Cardiac fibroblast (primary cell): Measurements from ENCODE around the gene INAFM1.

Experiments used
- DNase-seq, 2 donors: peaks; one replicate each; pipeline versions ENCODE4 v3.0.0 to v3.0.0-alpha.2; 2010; ENCODE audit warnings: low read depth in 2 of 2
- H3K4me3 ChIP-seq, 2 donors: replicated peaks in 1 of 2; 1 replicate in 1 of 2; 2 replicates in 1 of 2; pipeline ENCODE4 v1.5.1; 2011; ENCODE audit warnings: low read depth in 2 of 2, low read length in 2 of 2, mild to moderate bottlenecking in 2 of 2, moderate library complexity in 1 of 2
- TF ChIP-seq, protein P1 (sequence below): IDR thresholded peaks from one replicate; pipeline ENCODE4 v1.5.1; 2011; ENCODE audit warnings: low read depth, mild to moderate bottlenecking, low read length, inconsistent platforms

Gene INAFM1

GRCh38 chr19:47236072-47236675, 38.5 kb upstream of the INAFM1 start:
- DNase-seq = no peak
- no peak overlapping the region for H3K4me3 ChIP-seq
- TF ChIP-seq, protein P1, sequence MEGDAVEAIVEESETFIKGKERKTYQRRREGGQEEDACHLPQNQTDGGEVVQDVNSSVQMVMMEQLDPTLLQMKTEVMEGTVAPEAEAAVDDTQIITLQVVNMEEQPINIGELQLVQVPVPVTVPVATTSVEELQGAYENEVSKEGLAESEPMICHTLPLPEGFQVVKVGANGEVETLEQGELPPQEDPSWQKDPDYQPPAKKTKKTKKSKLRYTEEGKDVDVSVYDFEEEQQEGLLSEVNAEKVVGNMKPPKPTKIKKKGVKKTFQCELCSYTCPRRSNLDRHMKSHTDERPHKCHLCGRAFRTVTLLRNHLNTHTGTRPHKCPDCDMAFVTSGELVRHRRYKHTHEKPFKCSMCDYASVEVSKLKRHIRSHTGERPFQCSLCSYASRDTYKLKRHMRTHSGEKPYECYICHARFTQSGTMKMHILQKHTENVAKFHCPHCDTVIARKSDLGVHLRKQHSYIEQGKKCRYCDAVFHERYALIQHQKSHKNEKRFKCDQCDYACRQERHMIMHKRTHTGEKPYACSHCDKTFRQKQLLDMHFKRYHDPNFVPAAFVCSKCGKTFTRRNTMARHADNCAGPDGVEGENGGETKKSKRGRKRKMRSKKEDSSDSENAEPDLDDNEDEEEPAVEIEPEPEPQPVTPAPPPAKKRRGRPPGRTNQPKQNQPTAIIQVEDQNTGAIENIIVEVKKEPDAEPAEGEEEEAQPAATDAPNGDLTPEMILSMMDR = no peak

- peak overlapping the region in 1 of 2 donors; percentile 14 for H3K4me3 ChIP-seq
- DNase-seq = peak in 1 of 2 donors; percentile 9
- TF ChIP-seq, protein P1 = no peak
Measured at GRCh38 chr19:47239152-47239551, 35.5 kb upstream of the INAFM1 start.

DNA sequence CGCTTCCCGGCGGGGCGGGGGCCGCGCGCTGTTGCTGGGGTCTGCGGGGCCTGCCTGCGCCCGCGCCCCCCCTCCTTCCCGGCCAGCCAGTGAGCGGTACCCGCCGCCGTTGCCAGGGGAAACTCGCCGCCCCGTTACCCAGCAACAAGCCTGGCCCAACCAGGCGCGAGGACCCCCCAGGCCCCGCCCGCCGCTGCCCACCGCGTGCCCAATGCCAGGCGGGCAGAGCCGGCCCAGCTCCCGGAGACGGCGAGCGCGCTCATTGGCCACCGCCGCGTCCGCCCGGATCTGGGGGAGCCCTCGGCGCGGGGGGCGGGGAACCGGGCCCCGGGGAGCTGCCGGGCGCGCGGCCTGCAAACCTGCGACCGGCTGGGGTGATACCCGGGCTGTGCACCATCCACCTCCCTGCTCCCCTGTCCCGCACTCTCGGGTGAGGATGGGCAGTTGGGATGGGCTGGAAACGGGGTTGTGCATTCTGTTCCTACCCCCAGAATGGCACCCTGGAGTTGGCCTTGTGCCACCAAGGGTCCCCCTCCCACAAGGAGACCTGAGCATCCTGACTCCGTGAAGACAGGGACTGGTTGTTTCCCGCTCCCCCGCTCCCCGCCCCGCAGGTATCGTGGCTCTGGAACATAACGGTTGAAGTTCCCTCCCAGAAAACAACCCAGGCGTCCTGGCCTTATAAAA, 34.9 kb upstream of the INAFM1 start:
- peak overlapping the region; percentile 15 to 24 for H3K4me3 ChIP-seq
- TF ChIP-seq, protein P1 = no peak
- DNase-seq = peak; percentile 19 to 71

- no peak overlapping the region for H3K4me3 ChIP-seq
- TF ChIP-seq, protein P1 = no peak
- no peak for DNase-seq
Measured at GRCh38 chr19:47240556-47240955, 34.1 kb upstream of the INAFM1 start.

DNA sequence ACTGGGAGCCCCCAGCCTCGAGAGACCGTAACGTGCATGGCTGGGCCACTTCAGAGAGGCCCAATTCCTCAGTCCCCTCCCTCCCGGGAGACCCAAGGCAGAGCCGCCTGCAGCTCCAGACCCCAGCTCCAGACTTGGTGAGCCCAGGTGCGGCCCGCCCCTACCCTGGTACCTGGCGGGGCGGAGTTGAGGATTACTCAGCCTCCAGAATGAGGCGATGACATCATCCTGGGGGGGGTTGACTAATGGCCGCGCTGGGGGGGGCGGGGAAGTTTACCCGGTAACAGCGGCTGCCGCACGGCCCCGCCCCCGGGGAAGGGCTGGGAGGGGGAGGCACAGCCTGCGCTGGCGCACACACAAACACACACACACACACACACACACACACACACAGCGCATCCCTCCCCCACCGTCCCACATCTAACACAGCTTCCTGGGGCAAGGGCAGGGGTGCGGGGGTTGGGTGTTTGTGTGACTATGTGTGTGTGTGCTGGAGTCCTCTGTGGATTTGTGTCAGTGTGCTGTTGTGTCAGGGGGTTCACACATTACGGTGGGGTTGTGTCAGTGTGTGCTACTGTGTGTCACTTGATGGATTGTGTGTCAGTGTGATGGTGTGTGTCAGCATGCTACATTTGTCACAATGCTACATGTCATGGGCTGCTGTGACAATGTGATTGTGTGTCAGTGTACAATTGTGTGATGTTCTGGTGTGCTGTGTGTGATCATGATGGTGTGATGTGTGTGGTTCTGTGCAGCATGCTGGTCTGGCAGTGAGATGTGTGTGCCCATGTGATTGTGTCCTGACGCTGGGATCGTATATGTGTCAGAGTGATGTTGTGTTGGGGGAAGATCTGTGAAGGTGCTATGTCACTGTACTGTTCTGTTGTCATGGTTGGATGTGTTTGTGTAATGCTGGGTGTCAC, 33.4 kb upstream of the INAFM1 start:
- H3K4me3 ChIP-seq = no peak overlapping the region
- DNase-seq = peak; percentile 79 to 80
- TF ChIP-seq, protein P1 = no peak

GRCh38 chr19:47241919-47242577, 32.6 kb upstream of the INAFM1 start:
- TF ChIP-seq, protein P1 = no peak
- DNase-seq = peak in 1 of 2 donors; percentile 16
- no peak overlapping the region for H3K4me3 ChIP-seq
